Uterus (tissue), 2 donors: Measurements from ENCODE around the gene HSD17B2.

Source experiments
- CTCF ChIP-seq, 4 experiments: fragments of 200-600 bp in 2 of 4; fragments of 450-650 bp in 2 of 4; sonication (generic) in 2 of 4; IDR thresholded peaks; one replicate each; pipeline ENCODE4 v1.5.1; 2016 to 2019; ENCODE audit warnings: antibody characterized with exemption in 4 of 4, mild to moderate bottlenecking in 2 of 4, moderate library complexity in 1 of 4
- POLR2A ChIP-seq, 2 donors: fragments of 450-650 bp; IDR thresholded peaks; one replicate each; pipeline ENCODE4 v1.6.1; 2016; ENCODE audit warnings: antibody characterized with exemption in 2 of 2, mild to moderate bottlenecking in 1 of 2, moderate library complexity in 1 of 2

GRCh38 chr16:82135844-82136243, 100.8 kb downstream of the HSD17B2 start:
- TF ChIP-seq CTCF (IDR thresholded peaks at IDR 0.05) (no peak), POLR2A (IDR thresholded peaks at IDR 0.05) (no peak)
